Activated CD4-positive, alpha-beta T cell treated with anti-CD3 and anti-CD28 coated beads, Interleukin-2, Interleukin-6, amounts not matched to agents 100 ng/mL and 50 ng/mL, durations not matched to agents 16 hours and 8 hours (primary cell): Measurements from ENCODE around the gene CEACAM16.
A peak's percentile ranks its signal among the peaks of the same experiment; 100 is the strongest.
"Not testable (repeated sequence)": the region's sequence is repeated elsewhere in the genome, so short reads cannot be mapped to it uniquely, and the experiment has no call there.

Experiments
- DNase-seq: peaks from one replicate; pipeline ENCODE4 v3.0.0-alpha.2; 2020

The CEACAM16 gene

DNA sequence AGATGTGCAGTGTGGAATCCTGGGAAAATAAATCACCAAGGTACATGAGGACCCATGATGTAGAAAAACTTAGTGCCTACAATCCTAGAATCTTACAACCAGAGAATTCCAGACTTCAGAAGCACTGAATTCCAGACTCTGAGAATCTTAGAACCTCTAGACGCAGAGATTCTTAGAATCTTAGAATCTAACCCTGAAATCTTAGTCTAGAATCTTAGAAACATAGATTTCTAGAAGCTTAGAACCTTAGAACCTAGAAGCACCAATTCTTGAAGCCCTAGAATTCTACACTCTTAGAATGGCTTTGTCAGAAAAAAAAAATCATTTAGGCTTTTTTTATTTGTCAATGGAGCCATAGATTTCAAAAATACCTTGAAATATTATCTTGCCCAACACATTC lies 6.0 kb downstream of the CEACAM16 start:
- no peak for DNase-seq

GRCh38 chr19:44705502-44706010 lies 6.6 kb downstream of the CEACAM16 start:
- DNase-seq, result no peak

DNA sequence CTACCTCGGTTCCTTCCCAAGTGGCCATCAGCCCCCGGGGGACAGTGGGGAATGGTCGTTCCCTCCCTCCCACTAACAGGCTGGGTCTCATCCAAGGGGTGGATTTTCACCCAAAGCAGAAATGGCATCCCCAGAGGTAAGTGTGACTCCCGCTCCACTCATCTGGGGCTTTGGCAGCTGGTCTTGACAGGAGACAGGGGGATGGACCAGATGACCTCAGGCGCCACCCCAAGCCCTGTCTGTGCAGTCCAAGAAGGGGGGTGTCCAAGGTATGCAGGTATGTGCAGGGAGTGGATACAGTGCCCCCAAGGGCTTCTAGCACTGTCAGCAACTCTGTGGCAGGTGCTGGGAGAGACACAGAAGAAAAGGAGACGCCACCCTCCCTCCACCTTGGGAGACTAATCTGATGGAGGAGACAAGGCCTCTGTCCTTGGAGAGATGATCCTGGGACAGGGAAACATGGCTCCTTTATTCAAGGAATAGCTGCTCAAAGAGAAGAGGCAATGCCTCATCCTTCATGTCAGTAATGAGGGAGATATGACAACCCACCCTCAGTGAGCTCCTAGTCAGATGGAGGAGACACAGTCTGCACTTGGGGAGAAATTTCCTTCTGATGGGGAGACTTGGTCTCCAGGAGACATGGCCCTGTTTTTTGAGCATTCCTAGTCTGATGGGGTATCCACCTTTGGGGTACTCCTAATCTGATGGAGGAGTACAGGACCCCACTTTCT lies 7.7 kb downstream of the CEACAM16 start:
- DNase-seq, result no peak

DNA sequence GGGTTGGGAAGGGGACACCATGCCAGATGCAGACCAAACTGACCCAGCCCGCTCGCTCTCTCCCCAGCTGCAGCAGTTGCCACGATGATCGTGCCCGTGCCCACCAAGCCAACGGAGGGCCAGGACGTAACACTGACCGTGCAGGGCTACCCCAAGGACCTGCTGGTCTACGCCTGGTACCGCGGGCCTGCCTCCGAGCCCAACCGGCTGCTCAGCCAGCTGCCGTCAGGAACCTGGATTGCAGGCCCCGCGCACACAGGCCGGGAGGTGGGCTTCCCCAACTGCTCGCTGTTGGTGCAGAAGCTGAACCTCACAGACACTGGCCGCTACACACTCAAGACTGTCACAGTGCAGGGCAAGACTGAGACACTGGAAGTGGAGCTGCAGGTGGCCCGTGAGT lies 8.8 kb downstream of the CEACAM16 start:
- no peak for DNase-seq

DNA sequence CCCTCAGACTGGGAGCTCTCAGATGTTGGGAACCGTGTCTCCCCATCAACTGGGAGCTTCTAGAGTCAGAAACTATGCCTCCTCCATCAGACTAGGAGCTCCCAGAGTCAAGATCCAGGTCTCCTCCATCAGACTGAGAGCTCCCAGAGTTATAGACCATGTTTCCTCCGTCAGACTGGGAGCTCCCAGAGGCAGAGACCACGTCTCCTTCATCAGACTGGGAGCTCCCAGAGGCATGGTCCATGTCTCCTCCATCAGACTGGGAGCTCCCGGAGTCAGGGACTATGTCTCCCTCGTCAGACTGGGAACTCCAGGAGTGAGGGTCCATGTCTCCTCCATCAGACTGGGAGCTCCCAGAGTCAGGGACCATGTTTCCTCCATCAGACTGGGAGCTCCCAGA lies 10.0 kb downstream of the CEACAM16 start:
- DNase-seq, result no peak

DNA sequence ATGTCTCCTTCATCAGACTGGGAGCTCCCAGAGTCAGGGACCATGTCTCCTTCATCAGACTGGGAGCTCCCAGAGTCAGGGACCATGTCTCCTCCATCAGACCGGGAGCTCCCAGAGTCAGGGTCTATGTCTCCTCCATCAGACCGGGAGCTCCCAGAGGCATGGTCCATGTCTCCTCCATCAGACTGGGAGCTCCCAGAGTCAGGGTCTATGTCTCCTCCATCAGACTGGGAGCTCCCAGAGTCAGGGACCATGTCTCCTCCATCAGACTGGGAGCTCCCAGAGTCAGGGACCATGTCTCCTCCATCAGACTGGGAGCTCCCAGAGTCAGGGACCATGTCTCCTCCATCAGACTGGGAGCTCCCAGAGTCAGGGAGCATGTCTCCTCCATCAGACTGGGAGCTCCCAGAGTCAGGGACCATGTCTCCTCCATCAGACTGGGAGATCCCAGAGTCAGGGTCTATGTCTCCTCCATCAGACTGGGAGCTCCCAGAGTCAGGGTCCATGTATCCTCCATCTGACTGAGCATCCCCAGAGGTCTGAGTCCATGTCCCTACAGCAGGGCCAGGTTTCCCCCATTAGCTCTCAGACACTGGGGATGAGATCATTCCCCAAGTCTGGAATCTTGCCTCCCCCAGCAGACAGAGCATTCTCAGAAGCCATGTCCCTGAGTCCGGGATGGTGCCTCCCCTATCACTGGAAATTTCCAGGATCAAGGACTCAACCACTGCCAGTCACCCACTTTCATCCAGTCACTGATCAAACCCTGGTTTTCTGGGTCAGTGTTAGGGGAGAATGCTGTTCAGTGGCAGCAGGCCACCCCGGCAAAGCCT lies 10.7 kb downstream of the CEACAM16 start:
- not testable (repeated sequence) for DNase-seq

- no peak for DNase-seq
Observed at GRCh38 chr19:44710483-44710882, 11.5 kb downstream of the CEACAM16 start.

DNA sequence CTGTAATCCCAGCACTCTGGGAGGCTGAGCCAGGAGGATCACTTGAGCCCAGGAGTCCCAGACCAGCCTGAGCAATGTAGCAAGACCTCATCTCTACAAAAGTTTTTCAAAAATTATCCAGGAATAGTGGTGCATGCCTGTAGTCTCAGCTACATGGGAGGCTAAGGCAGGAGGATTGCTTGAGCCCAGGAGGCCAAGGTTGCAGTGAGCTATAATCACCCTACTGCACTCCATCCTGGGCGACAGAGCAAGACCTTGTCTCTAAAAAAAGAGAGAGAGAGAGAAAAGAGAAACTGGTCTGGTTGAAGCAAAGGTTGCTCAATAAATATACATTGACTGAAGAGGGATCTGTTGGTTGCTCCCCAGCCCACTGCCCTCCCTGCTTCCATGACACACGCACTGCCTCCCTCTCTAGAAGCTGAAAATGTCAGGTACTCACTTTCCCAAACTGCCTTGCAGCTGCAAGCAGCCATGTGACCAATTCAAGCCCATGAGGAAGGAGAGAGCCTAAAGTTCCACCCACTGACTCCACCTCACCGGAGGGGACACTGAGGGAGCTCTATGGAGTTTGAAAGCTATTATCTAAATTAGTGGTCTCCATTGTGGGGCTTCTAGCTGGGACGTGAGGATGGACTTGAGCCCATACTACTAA lies 14.0 kb downstream of the CEACAM16 start:
- no peak for DNase-seq

DNA sequence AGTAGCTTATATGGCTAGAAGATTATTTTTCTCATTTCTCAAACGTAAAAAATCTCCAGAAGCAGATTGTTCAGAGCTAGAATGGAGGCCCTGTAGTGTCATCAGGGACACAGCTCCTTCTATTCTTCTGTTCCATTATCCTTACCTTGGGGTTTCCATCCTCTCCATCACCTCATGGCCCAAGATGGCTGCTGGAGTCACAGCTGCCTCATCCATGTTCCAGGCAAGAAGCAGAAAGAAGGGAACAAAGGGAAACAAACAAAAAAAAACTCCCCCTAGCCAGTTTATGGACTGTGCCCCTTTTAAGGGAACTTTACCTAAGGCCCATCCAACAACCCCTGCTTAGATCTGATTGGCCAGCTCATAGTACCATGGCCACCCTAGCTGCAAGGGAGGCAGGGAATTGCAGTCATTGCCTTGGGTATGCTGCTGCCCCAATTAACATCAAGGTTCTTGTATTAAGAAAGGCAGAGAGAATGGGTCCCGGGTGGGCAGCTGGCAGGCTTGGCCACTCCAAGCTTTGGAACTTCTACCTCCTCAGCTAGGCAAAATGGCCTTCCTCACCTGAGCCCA lies 15.7 kb downstream of the CEACAM16 start:
- no peak for DNase-seq

DNA sequence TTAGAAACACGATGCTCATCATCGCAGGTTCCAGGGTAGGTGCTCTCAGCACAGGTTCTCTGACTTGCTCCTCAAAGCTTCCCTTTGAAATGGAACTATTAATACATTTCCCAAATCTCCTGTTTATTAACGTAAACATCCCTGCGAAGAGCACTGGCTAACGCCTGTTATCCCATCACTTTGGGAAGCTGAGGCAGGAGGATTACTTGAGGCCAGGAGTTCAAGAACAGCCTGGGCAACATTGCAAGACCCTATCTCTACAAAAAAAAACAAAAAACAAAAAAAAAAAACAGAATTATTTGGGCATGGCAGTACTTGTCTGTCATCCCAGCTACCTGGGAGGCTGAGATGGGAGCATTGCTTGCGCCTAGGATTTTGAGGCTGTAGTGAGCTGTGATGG lies 18.7 kb downstream of the CEACAM16 start:
- DNase-seq, result no peak

DNA sequence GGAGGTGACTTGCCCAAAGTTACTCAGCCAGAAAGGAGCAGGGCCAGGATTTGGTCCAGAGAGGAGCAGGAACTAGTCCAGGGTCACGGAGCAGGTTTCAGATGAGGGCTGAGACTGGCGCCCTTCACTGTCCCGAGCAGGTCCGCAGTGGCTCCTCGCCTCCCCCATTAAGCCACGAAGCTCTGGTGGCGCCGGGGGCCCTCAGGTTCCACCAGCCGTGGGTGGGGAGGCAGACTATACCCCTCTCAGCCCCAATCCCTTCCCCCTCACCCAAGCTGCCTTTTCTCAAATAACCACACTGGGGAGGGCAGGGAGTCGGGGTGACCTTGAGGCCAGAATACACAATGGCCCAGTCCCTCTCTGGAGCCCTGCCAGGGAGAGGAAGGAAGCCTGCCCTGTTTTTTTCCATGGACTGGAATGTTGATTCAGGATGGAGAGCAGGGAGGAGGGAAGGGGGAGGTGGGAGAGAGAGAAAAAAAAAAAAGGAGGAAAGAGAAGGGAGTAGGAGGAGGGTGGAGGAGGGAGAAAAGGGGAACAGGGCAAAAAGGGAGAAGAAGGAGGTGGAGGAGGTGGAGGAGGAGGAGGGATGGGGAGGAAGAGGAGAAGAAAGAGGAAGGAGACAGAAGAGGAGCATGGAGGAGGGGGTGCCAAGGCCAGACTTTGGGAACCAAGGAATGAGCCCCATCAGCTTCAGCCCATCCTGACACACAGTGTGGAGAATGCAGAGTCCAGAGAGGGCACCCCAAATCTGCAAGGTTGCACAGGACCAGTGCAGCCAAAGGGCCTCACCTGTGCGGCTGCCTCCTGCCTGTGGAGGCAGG lies 19.7 kb downstream of the CEACAM16 start:
- no peak for DNase-seq

DNA sequence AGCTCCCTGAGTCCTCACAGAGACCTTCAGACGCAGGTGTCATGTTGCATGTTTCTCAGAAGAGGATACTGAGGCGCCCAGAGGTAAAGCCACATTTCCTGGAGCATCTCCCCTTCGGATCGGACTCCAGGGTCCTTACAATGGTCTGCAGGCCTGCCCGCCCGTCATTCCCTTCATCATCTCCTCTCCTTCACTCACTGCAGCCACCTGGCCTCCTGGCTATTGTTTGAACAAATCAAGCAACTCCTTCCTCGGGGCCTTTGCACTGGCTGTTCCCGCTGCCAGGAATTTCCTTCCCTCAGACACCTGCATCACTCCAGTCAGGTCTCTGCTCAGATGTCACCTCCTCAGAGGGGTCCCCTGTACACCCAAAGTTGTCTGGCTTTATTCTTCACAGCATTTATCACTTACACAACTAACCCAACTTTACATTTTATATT lies 20.3 kb downstream of the CEACAM16 start:
- DNase-seq, result no peak

- not testable (repeated sequence) for DNase-seq
Observed at GRCh38 chr19:44720396-44720795, 21.4 kb downstream of the CEACAM16 start.

GRCh38 chr19:44720945-44721344 lies 22.0 kb downstream of the CEACAM16 start:
- DNase-seq, result no peak

GRCh38 chr19:44721369-44721768 lies 22.4 kb downstream of the CEACAM16 start:
- DNase-seq, result not testable (repeated sequence)

DNA sequence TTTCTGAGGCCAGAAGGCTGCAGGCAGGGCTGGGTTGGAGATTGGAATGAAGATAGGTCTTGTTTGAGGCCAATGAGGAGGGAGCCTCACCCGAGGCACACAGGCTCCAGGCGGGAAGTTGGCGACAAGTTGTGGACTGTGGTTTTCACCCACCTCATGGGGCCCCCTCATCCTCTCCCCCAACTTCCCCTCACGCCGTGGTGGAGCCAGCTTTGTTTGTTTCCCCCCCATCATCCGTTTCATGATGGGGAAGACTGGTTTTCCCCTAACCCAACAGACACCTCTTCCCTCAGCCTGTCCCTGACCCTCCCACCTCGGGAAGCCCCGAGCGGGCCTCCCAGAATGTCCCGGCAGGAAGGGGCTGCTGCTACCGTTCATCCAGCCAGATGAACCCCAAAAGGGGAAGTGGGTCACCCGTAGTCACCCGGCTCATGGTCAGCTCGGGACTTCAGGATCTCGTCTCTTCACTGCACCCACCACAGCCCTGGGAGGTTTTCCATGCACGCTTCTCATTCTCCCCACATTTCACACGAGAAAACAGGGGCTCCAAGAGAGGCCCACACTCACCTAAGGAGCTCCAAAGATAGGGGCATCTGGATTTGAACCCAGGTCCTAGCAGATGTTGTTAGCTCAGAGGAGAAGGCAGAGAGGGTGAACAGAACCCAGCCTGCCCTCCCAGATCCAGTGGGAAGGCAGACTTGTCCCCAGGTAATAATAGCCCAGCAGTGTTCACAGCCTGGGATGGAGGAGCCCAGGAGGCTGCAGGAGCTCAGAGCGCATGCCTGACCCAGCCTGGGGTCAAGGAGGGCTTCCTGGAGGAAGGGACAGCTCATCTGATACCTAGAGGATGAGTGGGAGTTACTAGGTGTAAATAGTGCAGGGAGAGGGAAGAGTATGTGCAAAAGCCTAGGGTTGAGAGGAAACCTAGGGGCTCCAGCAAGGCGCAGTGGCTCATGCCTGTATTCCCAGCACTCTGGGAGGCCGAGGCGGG lies 23.5 kb downstream of the CEACAM16 start:
- peak; percentile 53 for DNase-seq

- DNase-seq, result no peak
Observed at GRCh38 chr19:44723299-44723951, 24.5 kb downstream of the CEACAM16 start.

- DNase-seq, result peak; percentile 88
Observed at GRCh38 chr19:44723952-44724319, 25.0 kb downstream of the CEACAM16 start.

- DNase-seq, result no peak
Observed at GRCh38 chr19:44725251-44725650, 26.3 kb downstream of the CEACAM16 start.

GRCh38 chr19:44725684-44726083 lies 26.7 kb downstream of the CEACAM16 start:
- DNase-seq, result no peak
